Brain microvascular endothelial cell (primary cell): ENCODE measurements around the gene HAUS7.
A peak's percentile ranks its signal among the peaks of the same experiment; 100 is the strongest.

Source experiments
- DNase-seq: peaks from one replicate; pipeline ENCODE4 v3.0.0-alpha.2; 2020
- H3K27ac ChIP-seq: fragments of 250-450 bp; sonication (Bioruptor Pico); 2 replicates; pipeline ENCODE4 v1.5.1; 2020; ENCODE audit warnings: mild to moderate bottlenecking, moderate library complexity
- H3K27me3 ChIP-seq: fragments of 250-450 bp; sonication (Bioruptor Pico); replicated peaks from 2 replicates; pipeline ENCODE4 v1.5.1; 2020; ENCODE audit warnings: mild to moderate bottlenecking
- H3K36me3 ChIP-seq: fragments of 250-450 bp; sonication (Bioruptor Pico); replicated peaks from 2 replicates; pipeline ENCODE4 v1.5.1; 2020; ENCODE audit warnings: mild to moderate bottlenecking
- H3K4me3 ChIP-seq: 2 replicates; pipeline ENCODE4 v1.5.1; 2011; ENCODE audit warnings: low read depth, mild to moderate bottlenecking, control low read depth, low read length, moderate library complexity
- CTCF ChIP-seq: IDR thresholded peaks from 2 replicates; pipeline ENCODE4 v1.5.1; 2011; ENCODE audit warnings: low read depth, mild to moderate bottlenecking, moderate library complexity, low read length, control low read depth, inconsistent platforms; ENCODE audit errors: missing control alignments
- in situ Hi-C: cut with HindIII; loops from 2 replicates; pipeline ENCODE4 v1.10.0; 2017; ENCODE audit warnings: low sequenced_read_pairs, low pct_ligation_motif_present

The HAUS7 gene

GRCh38 chrX:153509592-153509991, 39.2 kb upstream of the HAUS7 start:
- no peaks in the 10 kb centered on the region for H3K27me3 ChIP-seq
- H3K36me3 ChIP-seq = peaks cover 7% of the 10 kb centered on the region
- TF ChIP-seq CTCF = no peak
- H3K27ac ChIP-seq = no peak overlapping the region
- no peak overlapping the region for H3K4me3 ChIP-seq
- in situ Hi-C loops = no loop called here
- DNase-seq = no peak

- Histone ChIP-seq H3K27me3 (no peaks in the 10 kb centered on the region), H3K36me3 (peaks cover 7% of the 10 kb centered on the region), H3K4me3 (no peak overlapping the region), H3K27ac (no peak overlapping the region)
- peak; percentile 54 for DNase-seq
- peak; percentile 83 for TF ChIP-seq CTCF
- in situ Hi-C loops = no loop called here
Observed at GRCh38 chrX:153507484-153508178, 37.3 kb upstream of the HAUS7 start.

GRCh38 chrX:153505361-153505760, 35.0 kb upstream of the HAUS7 start:
- H3K36me3 ChIP-seq = peaks cover 7% of the 10 kb centered on the region
- DNase-seq = no peak
- TF ChIP-seq CTCF = no peak
- no peaks in the 10 kb centered on the region for H3K27me3 ChIP-seq
- H3K4me3 ChIP-seq = no peak overlapping the region
- no peak overlapping the region for H3K27ac ChIP-seq
- in situ Hi-C loops = no loop called here

GRCh38 chrX:153504445-153505016, 34.2 kb upstream of the HAUS7 start:
- no peak for TF ChIP-seq CTCF
- H3K4me3 ChIP-seq = no peak overlapping the region
- H3K27ac ChIP-seq = no peak overlapping the region
- in situ Hi-C loops = no loop called here
- H3K36me3 ChIP-seq = peaks cover 7% of the 10 kb centered on the region
- no peaks in the 10 kb centered on the region for H3K27me3 ChIP-seq
- no peak for DNase-seq

GRCh38 chrX:153502796-153503195, 32.4 kb upstream of the HAUS7 start:
- TF ChIP-seq CTCF = no peak
- peaks cover 7% of the 10 kb centered on the region for H3K36me3 ChIP-seq
- DNase-seq = no peak
- H3K27me3 ChIP-seq = no peaks in the 10 kb centered on the region
- in situ Hi-C loops = no loop called here
- no peak overlapping the region for H3K27ac ChIP-seq
- no peak overlapping the region for H3K4me3 ChIP-seq

GRCh38 chrX:153502131-153502530, 31.8 kb upstream of the HAUS7 start:
- no peak for TF ChIP-seq CTCF
- no peak overlapping the region for H3K4me3 ChIP-seq
- in situ Hi-C loops = no loop called here
- DNase-seq = no peak
- no peak overlapping the region for H3K27ac ChIP-seq
- H3K36me3 ChIP-seq = peaks cover 3% of the 10 kb centered on the region
- no peaks in the 10 kb centered on the region for H3K27me3 ChIP-seq
